Measurements from ENCODE around the gene DHTKD1.

- TF ChIP-seq CTCF (IDR thresholded peaks at IDR 0.05) (no peak), POLR2AphosphoS5 (IDR thresholded peaks at IDR 0.05) (no peak), POLR2A (IDR thresholded peaks at IDR 0.05) (no peak)
Observed at GRCh38 chr10:12140038-12140437, 71.3 kb downstream of the DHTKD1 start.
